HG03066 (cell line): ENCODE data around the gene EYA4.

Source experiments
- ATAC-seq: cut with Tn5 transposase; IDR thresholded peaks from one replicate; pipeline ENCODE4 v1.9.1; 2021; ENCODE audit warnings: low read depth; ENCODE audit not compliant: unreplicated experiment

EYA4 gene

DNA sequence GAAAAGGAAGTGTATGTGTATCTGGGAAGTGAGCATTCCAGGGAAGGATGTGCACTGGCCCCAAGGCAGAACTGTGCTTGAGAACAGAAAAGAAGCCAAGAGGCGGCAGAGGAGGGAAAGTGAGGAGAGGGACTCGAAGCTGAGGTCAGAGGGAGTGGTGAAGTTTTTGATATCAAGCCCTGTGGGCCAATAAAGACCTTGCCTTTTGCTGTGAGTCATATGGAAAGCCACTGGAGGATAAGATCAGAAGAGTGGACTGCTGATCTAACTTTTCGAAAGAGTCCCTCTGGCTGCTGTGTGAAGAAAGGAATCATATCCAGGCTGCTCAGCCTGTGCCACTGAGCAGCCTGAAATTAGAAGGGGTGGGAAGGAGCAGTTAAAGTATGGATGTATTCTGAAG lies 99.4 kb downstream of the EYA4 start:
- ATAC-seq, result no peak

- no peak for ATAC-seq
These were observed 100.5 kb downstream of the EYA4 start for GRCh38 chr6:133341607-133342158.

DNA sequence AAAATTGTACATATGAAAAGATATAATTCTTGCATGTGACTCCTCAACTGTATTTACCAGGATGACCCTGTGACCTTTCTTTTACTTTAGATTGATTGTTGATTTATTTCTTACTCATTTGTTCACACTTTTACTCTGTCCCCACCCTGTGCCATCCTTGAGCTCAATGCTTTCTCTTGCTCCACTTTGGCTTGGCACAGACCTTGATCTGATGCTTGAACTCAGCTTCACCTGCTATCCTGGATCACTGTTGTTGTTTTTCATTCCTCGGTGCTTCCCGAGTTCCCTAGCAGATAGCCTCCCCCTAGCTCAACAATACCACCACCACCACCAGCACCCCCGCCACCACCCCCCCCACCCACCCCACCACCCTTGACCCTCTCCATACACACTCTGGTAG lies 102.1 kb downstream of the EYA4 start:
- no peak for ATAC-seq

GRCh38 chr6:133348846-133349245 lies 107.7 kb downstream of the EYA4 start:
- ATAC-seq, result no peak

- ATAC-seq, result no peak
These were observed 109.8 kb downstream of the EYA4 start for GRCh38 chr6:133350928-133351327.

GRCh38 chr6:133352046-133352445 lies 110.9 kb downstream of the EYA4 start:
- no peak for ATAC-seq

- ATAC-seq, result no peak
These were observed 111.9 kb downstream of the EYA4 start for GRCh38 chr6:133353061-133353460.

DNA sequence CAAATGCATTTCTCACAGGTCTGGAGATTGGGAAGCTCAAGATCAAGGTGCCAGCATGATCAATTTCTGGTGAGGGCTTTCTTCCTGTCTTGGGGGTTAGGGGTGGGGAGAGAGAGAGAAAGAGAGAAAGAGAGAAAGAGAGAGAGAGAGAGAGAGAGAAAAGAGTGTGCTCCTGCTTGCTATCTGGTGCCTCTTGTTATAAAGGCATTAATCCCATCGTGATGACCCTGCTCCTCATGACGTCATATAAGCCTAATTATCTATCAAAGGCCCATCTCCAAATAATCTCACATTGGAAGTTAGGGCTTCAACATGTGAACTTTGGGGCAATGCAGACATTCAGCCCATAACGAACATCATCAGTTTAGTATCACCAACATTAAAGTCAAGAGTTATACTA lies 114.8 kb downstream of the EYA4 start:
- ATAC-seq, result no peak

DNA sequence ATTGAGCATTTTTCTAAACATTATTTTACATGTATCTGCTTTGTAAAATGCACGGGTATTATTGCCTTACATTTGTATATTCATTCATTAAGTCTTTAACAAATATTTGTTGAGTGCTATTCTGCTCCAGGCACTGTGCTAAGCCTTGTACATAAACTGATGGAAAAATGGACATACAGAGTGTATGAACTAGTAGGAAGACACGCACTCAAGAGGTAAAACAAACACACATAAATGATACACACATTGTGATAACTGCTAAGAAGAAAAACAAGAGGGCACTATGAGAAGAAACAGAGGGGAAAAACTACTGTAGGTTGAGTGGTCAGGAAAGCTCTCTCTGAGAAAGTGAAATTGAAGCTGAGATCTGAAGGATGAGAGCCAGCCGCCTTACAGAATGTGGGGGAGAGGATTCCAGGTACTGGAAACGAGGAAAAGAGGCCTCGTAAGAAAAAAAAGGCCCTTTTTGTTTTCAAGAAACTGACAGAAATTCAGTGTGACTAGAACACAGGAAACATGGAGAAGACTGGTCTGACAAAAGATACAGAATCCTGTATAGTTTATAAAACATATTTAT lies 117.5 kb downstream of the EYA4 start:
- ATAC-seq, result no peak

- ATAC-seq, result no peak
These were observed 118.1 kb downstream of the EYA4 start for GRCh38 chr6:133359256-133359655.

DNA sequence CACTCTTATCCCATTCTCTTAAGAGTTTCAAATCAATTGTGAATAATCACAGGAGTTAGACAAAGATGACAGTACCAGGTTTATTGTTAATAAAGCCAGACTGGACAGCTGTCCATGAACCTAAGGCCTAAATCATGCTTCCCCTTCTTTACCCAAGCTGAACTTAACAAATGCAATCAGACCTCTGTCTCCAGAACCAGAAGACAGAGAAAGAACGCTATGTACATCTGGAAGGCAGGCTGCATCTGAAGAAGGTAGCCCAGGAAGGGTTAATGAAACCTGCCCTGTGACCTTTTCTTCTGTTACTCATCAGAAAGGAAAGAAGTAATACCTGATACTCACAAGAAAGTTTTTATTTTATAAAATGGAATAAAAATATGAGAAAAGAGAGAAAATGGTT lies 118.6 kb downstream of the EYA4 start:
- ATAC-seq, result no peak

DNA sequence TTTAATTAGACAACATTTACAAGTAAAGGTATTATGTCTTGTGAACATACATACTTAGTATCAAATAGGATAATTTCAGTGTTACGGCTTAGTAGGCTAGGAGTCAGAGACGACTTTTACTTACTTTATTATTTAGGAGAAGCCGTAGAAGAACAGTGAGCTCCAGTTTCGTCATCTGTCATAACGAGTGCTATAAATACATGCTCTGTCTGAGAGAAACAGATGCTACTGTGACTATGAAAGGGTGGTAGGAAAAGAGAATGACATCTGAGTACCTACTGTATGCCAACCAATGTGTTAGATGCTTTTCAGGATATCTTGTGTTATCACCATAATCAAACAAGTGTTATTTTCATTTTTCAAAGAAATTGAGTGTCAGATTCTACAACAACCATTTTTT lies 119.0 kb downstream of the EYA4 start:
- ATAC-seq, result no peak

GRCh38 chr6:133362813-133363212 lies 121.7 kb downstream of the EYA4 start:
- no peak for ATAC-seq

GRCh38 chr6:133368664-133369063 lies 127.5 kb downstream of the EYA4 start:
- no peak for ATAC-seq

GRCh38 chr6:133369773-133370272 lies 128.7 kb downstream of the EYA4 start:
- ATAC-seq, result no peak

DNA sequence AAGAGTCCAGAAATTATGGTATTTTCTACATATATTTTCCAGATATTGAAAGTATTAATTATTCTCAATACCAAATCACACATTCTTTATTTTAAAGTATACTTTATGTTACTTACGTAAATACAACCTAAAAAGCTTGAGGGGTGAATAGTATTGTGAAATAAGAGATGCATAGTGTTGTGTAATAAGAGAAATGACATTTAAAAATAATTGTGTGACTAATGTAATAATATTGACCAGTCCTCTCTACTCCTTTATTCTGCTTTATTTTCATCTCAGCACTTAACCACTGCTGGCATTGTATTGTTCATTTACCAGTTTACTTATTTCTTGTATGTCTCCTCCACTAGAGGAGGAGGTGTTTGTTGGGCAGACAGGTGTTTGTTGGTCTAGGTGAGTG lies 135.6 kb downstream of the EYA4 start:
- no peak for ATAC-seq

GRCh38 chr6:133377219-133377618 lies 136.1 kb downstream of the EYA4 start:
- no peak for ATAC-seq

GRCh38 chr6:133380047-133380446 lies 138.9 kb downstream of the EYA4 start:
- ATAC-seq, result no peak

DNA sequence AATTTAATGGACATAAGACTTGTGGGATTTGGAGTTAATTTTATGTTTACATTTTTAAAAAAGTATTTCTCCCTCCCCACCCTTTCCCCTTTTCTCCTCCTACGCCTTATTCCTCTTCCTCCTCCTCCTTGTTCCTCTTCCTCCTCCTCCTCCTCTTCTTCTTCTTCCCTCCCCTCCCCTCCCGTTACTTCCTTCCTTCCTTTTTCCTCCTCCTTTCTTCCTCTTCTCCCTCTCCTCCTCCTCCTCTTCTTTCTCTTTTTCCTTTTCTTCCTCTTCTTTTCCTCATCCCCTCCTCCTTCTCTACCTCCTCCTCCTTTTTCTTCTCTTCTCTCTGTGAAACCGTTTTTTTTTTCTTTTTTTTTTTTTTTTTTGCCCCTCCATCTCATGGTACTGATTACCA lies 139.6 kb downstream of the EYA4 start:
- ATAC-seq, result no peak

DNA sequence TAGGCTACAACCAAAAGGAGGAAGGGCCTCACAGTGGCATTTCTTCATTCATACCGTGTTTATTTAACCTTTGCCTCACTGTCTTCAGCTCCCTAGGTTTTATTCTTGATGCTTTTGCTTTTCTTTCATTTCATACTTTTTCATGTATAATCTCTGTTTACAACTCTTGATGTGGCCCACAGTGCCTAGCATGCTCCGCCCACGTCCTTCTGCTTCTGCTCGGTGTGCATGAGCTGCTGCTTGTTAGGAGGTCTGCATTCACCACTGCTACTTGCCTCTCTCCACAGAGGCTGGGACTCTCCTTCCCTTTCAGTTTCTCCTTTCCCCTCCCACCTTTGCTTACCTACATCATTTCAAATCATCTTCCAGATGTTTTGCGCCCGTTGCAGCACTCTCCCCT lies 147.6 kb downstream of the EYA4 start:
- no peak for ATAC-seq

GRCh38 chr6:133390168-133390567 lies 149.0 kb downstream of the EYA4 start:
- ATAC-seq, result no peak

DNA sequence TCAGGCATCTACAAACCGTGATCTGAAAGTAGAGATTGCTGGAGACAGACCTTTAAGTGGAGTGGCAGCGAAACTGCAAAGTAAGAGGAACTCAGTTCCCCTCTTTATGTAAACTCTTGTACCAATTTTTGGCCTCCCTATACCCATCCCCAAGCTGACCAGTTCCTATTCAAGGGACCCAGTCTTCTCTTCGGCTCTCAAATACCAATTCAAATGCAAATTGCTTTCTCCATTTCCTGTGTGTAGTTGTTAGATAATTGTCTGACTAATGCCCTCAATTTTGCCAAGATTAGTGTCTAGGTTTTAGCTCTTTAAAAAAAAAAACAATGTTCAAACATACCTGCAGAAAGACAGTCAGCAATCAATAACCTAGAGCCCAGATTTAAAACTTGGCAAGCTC lies 150.9 kb downstream of the EYA4 start:
- no peak for ATAC-seq

DNA sequence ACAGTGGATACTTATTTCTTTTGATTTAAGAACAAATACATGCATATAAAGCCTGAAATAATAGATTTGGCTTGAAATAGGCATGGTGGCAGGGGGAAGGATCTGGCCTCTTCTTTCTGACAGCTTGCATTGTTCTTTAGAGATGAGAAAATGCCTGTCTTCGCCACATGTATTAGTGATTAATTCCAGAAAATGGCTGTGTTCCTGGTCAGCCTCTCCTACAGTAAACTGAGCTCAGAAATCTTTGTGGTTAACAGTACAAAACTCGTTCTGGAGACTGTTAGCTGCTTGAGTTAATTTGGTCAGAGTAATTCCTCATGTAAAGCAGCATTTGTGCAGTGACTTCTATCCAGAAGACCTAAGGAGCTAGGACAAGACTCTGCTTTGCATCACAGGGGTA lies 151.5 kb downstream of the EYA4 start:
- no peak for ATAC-seq
